Stomach (tissue), 9 donors: Measurements from ENCODE around the gene MALAT1. TPM values are rescaled to one million over a fixed set of nuclear protein-coding genes. Genes with fewer than 3 reads are reported as not detected.

Source experiments
- DNase-seq, 2 donors: peaks; one replicate each; pipeline versions ENCODE4 v3.0.0 to v3.0.0-alpha.2; 2013 to 2019
- H3K27ac ChIP-seq, 5 donors: fragments of 200-600 bp in 4 of 5; sonication (generic) in 4 of 5; one replicate each; pipeline ENCODE4 v1.5.1; 2013 to 2019; ENCODE audit warnings: mild to moderate bottlenecking in 1 of 5, moderate library complexity in 1 of 5
- H3K27me3 ChIP-seq, 3 donors: fragments of 200-600 bp; sonication (generic); one replicate each; pipeline ENCODE4 v1.5.1; 2017 to 2019; ENCODE audit warnings: mixed run types in 1 of 3
- H3K36me3 ChIP-seq, 4 donors: fragments of 200-600 bp; sonication (generic); 1 replicate in 3 of 4; 2 replicates in 1 of 4; pipeline ENCODE4 v1.5.1; 2016 to 2019
- H3K4me1 ChIP-seq, 4 donors: fragments of 200-600 bp; sonication (generic); one replicate each; pipeline ENCODE4 v1.5.1; 2016 to 2019
- H3K4me3 ChIP-seq, 4 donors: fragments of 200-600 bp; sonication (generic) in 3 of 4; one replicate each; pipeline ENCODE4 v1.5.1; 2016 to 2019; ENCODE audit warnings: mild to moderate bottlenecking in 1 of 4
- H3K9me3 ChIP-seq, 4 donors: fragments of 200-600 bp; sonication (generic); one replicate each; pipeline ENCODE4 v1.5.1; 2016 to 2019
- EP300 ChIP-seq: sonication (generic); formaldehyde crosslinking; IDR thresholded peaks from one replicate; pipeline ENCODE4 v1.6.1; 2017; ENCODE audit warnings: antibody characterized with exemption
- POLR2A ChIP-seq, 4 donors: fragments of 450-650 bp; IDR thresholded peaks; one replicate each; pipeline ENCODE4 v1.6.1; 2016; ENCODE audit warnings: antibody characterized with exemption in 4 of 4, control low read depth in 2 of 4, mild to moderate bottlenecking in 1 of 4, moderate library complexity in 1 of 4
- POLR2AphosphoS5 ChIP-seq, 3 donors: sonication (generic); formaldehyde crosslinking; IDR thresholded peaks; one replicate each; pipeline ENCODE4 v1.6.1; 2016; ENCODE audit warnings: antibody characterized with exemption in 3 of 3
- WGBS, 5 donors: extraction: QIAGEN DNeasy Blood & Tissue Kit in 3 of 5; methylation state at CpG; one replicate each; pipeline versions ENCODE4 v1.1.5 to v1.1.7; 2013 to 2018; 5-methylcytosine and 5-hydroxymethylcytosine counted together
- intact Hi-C: fragments of 100-400 bp; cut with DNase I; formaldehyde crosslinking; loops from one replicate; pipeline ENCODE4 v1.15.1; 2023; ENCODE audit warnings: low total_unique reads
- polyA plus RNA-seq, 3 donors: library from polyadenylated mRNA; stranded (reverse); fragments of 200-250 nt; gene quantifications; one replicate each; pipeline ENCODE4 v1.2.3, GENCODE V29; 2013
- total RNA-seq, 5 donors: library from RNA; depleted of rRNA; stranded (reverse); fragments of >200 nt; gene quantifications; one replicate each; pipeline versions ENCODE4 v1.1.0 to v1.2.3, GENCODE V29; 2014 to 2016
- TF ChIP-seq, protein P1 (sequence below), 7 experiments: fragments of 450-650 bp in 4 of 7; fragments of 200-600 bp in 3 of 7; sonication (generic) in 3 of 7; IDR thresholded peaks; one replicate each; pipeline ENCODE4 v1.5.1; 2016 to 2019; ENCODE audit warnings: antibody characterized with exemption in 7 of 7, control low read depth in 2 of 7, mild to moderate bottlenecking in 1 of 7
- donor health status: healthy with polysubstance abuse.
- donor health status: Bipolar disorder and iron deficiency.
- donor health status: healthy.

Gene MALAT1
- total and polyA plus RNA-seq, 8 donors = 124 to 39,496 (median 11,695) TPM

DNA sequence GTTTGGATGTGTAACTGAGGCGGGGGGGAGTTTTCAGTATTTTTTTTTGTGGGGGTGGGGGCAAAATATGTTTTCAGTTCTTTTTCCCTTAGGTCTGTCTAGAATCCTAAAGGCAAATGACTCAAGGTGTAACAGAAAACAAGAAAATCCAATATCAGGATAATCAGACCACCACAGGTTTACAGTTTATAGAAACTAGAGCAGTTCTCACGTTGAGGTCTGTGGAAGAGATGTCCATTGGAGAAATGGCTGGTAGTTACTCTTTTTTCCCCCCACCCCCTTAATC is 2.3 kb downstream of the MALAT1 start:
- Histone ChIP-seq H3K27me3 (no peaks in the 10 kb centered on the region), H3K9me3 (no peaks in the 10 kb centered on the region), H3K36me3 (peaks cover 46 to 60% (median 48%) of the 10 kb centered on the region in 4 donors), H3K4me1 (peaks cover 26 to 39% (median 35%) of the 10 kb centered on the region in 4 donors), H3K27ac (peak overlapping the region; percentile 75 to 99 (median 99)), H3K4me3 (peak overlapping the region; percentile 77 to 95 (median 84))
- no peak for DNase-seq
- WGBS, 5 donors = 0 to 1% (median 0%) methylated on average over 2 of the region's 2 CpGs
- TF ChIP-seq POLR2A (IDR thresholded peaks at IDR 0.05) (no peak), POLR2AphosphoS5 (IDR thresholded peaks at IDR 0.05) (no peak), EP300 (no peak)
- TF ChIP-seq, protein P1, sequence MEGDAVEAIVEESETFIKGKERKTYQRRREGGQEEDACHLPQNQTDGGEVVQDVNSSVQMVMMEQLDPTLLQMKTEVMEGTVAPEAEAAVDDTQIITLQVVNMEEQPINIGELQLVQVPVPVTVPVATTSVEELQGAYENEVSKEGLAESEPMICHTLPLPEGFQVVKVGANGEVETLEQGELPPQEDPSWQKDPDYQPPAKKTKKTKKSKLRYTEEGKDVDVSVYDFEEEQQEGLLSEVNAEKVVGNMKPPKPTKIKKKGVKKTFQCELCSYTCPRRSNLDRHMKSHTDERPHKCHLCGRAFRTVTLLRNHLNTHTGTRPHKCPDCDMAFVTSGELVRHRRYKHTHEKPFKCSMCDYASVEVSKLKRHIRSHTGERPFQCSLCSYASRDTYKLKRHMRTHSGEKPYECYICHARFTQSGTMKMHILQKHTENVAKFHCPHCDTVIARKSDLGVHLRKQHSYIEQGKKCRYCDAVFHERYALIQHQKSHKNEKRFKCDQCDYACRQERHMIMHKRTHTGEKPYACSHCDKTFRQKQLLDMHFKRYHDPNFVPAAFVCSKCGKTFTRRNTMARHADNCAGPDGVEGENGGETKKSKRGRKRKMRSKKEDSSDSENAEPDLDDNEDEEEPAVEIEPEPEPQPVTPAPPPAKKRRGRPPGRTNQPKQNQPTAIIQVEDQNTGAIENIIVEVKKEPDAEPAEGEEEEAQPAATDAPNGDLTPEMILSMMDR (IDR thresholded peaks at IDR 0.05) = no peak
- intact Hi-C loops = loop anchor here (5.0 kb wide), 1 partner anchor 74 kb away; no protein-coding TSS in a partner anchor

DNA sequence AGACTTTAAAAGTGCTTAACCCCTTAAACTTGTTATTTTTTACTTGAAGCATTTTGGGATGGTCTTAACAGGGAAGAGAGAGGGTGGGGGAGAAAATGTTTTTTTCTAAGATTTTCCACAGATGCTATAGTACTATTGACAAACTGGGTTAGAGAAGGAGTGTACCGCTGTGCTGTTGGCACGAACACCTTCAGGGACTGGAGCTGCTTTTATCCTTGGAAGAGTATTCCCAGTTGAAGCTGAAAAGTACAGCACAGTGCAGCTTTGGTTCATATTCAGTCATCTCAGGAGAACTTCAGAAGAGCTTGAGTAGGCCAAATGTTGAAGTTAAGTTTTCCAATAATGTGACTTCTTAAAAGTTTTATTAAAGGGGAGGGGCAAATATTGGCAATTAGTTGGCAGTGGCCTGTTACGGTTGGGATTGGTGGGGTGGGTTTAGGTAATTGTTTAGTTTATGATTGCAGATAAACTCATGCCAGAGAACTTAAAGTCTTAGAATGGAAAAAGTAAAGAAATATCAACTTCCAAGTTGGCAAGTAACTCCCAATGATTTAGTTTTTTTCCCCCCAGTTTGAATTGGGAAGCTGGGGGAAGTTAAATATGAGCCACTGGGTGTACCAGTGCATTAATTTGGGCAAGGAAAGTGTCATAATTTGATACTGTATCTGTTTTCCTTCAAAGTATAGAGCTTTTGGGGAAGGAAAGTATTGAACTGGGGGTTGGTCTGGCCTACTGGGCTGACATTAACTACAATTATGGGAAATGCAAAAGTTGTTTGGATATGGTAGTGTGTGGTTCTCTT is 2.8 kb downstream of the MALAT1 start:
- peak in 1 of 2 donors; percentile 55 for DNase-seq
- TF ChIP-seq, protein P1 (IDR thresholded peaks at IDR 0.05) = no peak
- no peak for TF ChIP-seq EP300
- peak in 2 of 3 donors; percentile 84 to 88 for TF ChIP-seq POLR2AphosphoS5 (IDR thresholded peaks at IDR 0.05)
- TF ChIP-seq POLR2A (IDR thresholded peaks at IDR 0.05) = peak in 1 of 4 donors; percentile 30
- H3K36me3 ChIP-seq = peaks cover 52 to 65% (median 53%) of the 10 kb centered on the region in 4 donors

DNA sequence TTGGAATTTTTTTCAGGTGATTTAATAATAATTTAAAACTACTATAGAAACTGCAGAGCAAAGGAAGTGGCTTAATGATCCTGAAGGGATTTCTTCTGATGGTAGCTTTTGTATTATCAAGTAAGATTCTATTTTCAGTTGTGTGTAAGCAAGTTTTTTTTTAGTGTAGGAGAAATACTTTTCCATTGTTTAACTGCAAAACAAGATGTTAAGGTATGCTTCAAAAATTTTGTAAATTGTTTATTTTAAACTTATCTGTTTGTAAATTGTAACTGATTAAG is 3.4 kb downstream of the MALAT1 start:
- Histone ChIP-seq H3K4me1 (peaks cover 27 to 42% (median 35%) of the 10 kb centered on the region in 4 donors), H3K4me3 (peak overlapping the region; percentile 77 to 95 (median 84)), H3K36me3 (peaks cover 53 to 67% (median 57%) of the 10 kb centered on the region in 4 donors), H3K9me3 (no peaks in the 10 kb centered on the region), H3K27ac (peak overlapping the region in 4 of 5 donors; percentile 93 to 99 (median 99)), H3K27me3 (no peaks in the 10 kb centered on the region)
- TF ChIP-seq, protein P1 (IDR thresholded peaks at IDR 0.05) = no peak
- intact Hi-C loops = loop anchor here (5.0 kb wide), 1 partner anchor 75 kb away; no protein-coding TSS in a partner anchor
- no peak for DNase-seq

More for the DNA sequence above, 2.8 kb downstream of the MALAT1 start:
- intact Hi-C loops = loop anchor here (5.0 kb wide), 1 partner anchor 74 kb away; no protein-coding TSS in a partner anchor
- H3K9me3 ChIP-seq = no peaks in the 10 kb centered on the region
- peak overlapping the region; percentile 75 to 99 (median 99) for H3K27ac ChIP-seq
- 0 to 1% (median 1%) methylated on average over 3 of the region's 3 CpGs for WGBS, 5 donors
- no peaks in the 10 kb centered on the region for H3K27me3 ChIP-seq
- H3K4me1 ChIP-seq = peaks cover 26 to 39% (median 35%) of the 10 kb centered on the region in 4 donors
- peak overlapping the region; percentile 77 to 95 (median 84) for H3K4me3 ChIP-seq

DNA sequence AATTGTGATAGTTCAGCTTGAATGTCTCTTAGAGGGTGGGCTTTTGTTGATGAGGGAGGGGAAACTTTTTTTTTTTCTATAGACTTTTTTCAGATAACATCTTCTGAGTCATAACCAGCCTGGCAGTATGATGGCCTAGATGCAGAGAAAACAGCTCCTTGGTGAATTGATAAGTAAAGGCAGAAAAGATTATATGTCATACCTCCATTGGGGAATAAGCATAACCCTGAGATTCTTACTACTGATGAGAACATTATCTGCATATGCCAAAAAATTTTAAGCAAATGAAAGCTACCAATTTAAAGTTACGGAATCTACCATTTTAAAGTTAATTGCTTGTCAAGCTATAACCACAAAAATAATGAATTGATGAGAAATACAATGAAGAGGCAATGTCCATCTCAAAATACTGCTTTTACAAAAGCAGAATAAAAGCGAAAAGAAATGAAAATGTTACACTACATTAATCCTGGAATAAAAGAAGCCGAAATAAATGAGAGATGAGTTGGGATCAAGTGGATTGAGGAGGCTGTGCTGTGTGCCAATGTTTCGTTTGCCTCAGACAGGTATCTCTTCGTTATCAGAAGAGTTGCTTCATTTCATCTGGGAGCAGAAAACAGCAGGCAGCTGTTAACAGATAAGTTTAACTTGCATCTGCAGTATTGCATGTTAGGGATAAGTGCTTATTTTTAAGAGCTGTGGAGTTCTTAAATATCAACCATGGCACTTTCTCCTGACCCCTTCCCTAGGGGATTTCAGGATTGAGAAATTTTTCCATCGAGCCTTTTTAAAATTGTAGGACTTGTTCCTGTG is 3.9 kb downstream of the MALAT1 start:
- intact Hi-C loops = loop anchor here (5.0 kb wide), 1 partner anchor 75 kb away; no protein-coding TSS in a partner anchor
- DNase-seq = peak in 1 of 2 donors; percentile 74
- Histone ChIP-seq H3K4me3 (peak overlapping the region; percentile 77 to 95 (median 84)), H3K4me1 (peaks cover 32 to 48% (median 41%) of the 10 kb centered on the region in 4 donors), H3K9me3 (no peaks in the 10 kb centered on the region), H3K27ac (peak overlapping the region in 4 of 5 donors; percentile 93 to 99 (median 99)), H3K27me3 (no peaks in the 10 kb centered on the region), H3K36me3 (peaks cover 53 to 67% (median 57%) of the 10 kb centered on the region in 4 donors)
- WGBS, 5 donors = 0 to 1% (median 0%) methylated on average over 6 of the region's 6 CpGs
- TF ChIP-seq EP300 (no peak), POLR2A (IDR thresholded peaks at IDR 0.05) (peak in 2 of 4 donors; percentile 57 to 63), POLR2AphosphoS5 (IDR thresholded peaks at IDR 0.05) (peak; percentile 78 to 96 (median 90))
- TF ChIP-seq, protein P1 (IDR thresholded peaks at IDR 0.05) = no peak
